ENCODE results near the gene SBF2. TPM values are rescaled to one million over a fixed set of nuclear protein-coding genes. Genes with fewer than 3 reads are reported as not detected.

Gene SBF2
- total and polyA plus RNA-seq, 2 of the 13 experiments (the other 11 are each of a cell fraction or from before 2014, with no cell fraction given), result 24.0 to 45.8 TPM

DNA sequence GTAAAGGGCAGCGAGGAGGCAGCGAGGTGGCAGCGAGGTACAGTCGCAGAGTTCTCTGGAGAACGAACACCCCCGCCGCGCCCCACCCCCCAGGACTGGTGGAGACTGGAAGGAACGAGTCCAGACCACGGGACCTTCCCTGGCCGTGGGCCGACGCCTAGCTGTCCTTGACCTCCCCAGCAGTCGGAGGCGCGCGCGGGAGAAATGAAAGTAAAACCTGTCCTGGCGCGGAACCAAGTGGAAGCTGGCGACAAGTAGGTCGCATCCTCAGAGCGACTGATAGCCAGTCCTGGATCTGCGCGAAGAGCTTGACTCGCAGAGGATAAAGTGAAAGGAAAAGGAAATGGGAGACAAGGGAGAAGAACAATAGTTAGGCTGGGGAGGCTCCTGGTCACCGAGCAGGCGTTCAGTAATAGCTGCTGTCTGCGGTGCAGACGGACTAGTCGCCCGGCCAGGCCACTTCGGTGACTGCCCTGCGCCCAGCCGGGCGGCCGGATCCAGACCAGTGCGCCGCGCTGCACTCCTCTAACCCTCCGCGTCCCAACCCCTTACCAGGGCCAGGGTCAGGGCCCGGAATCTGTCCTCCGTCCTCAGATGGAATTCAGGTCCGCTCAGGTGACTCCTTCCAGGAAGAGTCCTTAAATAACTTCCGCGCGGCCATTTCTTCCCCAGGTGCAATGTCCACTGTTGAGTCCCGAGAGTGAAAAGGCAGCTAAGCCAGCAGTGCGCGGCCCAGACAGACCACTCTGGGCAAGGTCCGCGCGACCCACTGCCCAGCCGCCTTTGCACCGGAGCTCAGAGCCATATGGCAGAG, 8.9 kb upstream of the SBF2 start (continued):
- TF ChIP-seq, protein P1, sequence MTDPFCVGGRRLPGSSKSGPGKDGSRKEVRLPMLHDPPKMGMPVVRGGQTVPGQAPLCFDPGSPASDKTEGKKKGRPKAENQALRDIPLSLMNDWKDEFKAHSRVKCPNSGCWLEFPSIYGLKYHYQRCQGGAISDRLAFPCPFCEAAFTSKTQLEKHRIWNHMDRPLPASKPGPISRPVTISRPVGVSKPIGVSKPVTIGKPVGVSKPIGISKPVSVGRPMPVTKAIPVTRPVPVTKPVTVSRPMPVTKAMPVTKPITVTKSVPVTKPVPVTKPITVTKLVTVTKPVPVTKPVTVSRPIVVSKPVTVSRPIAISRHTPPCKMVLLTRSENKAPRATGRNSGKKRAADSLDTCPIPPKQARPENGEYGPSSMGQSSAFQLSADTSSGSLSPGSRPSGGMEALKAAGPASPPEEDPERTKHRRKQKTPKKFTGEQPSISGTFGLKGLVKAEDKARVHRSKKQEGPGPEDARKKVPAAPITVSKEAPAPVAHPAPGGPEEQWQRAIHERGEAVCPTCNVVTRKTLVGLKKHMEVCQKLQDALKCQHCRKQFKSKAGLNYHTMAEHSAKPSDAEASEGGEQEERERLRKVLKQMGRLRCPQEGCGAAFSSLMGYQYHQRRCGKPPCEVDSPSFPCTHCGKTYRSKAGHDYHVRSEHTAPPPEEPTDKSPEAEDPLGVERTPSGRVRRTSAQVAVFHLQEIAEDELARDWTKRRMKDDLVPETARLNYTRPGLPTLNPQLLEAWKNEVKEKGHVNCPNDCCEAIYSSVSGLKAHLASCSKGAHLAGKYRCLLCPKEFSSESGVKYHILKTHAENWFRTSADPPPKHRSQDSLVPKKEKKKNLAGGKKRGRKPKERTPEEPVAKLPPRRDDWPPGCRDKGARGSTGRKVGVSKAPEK (CRISPR knock-in tag; IDR thresholded peaks at IDR 0.05; ENCODE audit: borderline replicate concordance), result peak; percentile 89; the same call in 1 of the 2 replicates
- TF ChIP-seq MIER3 (CRISPR knock-in tag; IDR thresholded peaks at IDR 0.05; ENCODE audit: borderline replicate concordance) (0 out of 2 replicates have a peak, but pooled peaks have one; percentile 27), ZNF788 (CRISPR knock-in tag; IDR thresholded peaks at IDR 0.05; ENCODE audit: borderline replicate concordance) (peak; percentile 27; the same call in 1 of the 2 replicates), ATRX (CRISPR knock-in tag; IDR thresholded peaks at IDR 0.05; ENCODE audit: borderline replicate concordance) (no peak), RFX3 (CRISPR knock-in tag; IDR thresholded peaks at IDR 0.05) (no peak), ZNF296 (CRISPR knock-in tag; conservative IDR thresholded peaks at IDR 0.05) (0 out of 2 replicates have a peak, but pooled peaks have one; percentile 48), EEA1 (CRISPR knock-in tag; IDR thresholded peaks at IDR 0.05; ENCODE audit: borderline replicate concordance) (0 out of 2 replicates have a peak, but pooled peaks have one; percentile 41), DMAP1 (CRISPR knock-in tag; IDR thresholded peaks at IDR 0.05) (peak; percentile 85), CHD4 (IDR thresholded peaks at IDR 0.05; ENCODE audit: borderline replicate concordance, low read length) (no peak), DNMT3B (CRISPR knock-in tag; conservative IDR thresholded peaks at IDR 0.05) (no peak), ZNF260 (CRISPR knock-in tag; IDR thresholded peaks at IDR 0.05; ENCODE audit: borderline replicate concordance, low read depth) (no peak), ZNF143 (CRISPR knock-in tag; IDR thresholded peaks at IDR 0.05) (no peak), GLI4 (CRISPR knock-in tag; IDR thresholded peaks at IDR 0.05; ENCODE audit: borderline replicate concordance) (no peak), TGIF2 (CRISPR knock-in tag; IDR thresholded peaks at IDR 0.05) (0 out of 2 replicates have a peak, but pooled peaks have one; percentile 21), ZNF556 (CRISPR knock-in tag; IDR thresholded peaks at IDR 0.05; ENCODE audit: borderline replicate concordance) (no peak)
- TF ChIP-seq, protein P2, sequence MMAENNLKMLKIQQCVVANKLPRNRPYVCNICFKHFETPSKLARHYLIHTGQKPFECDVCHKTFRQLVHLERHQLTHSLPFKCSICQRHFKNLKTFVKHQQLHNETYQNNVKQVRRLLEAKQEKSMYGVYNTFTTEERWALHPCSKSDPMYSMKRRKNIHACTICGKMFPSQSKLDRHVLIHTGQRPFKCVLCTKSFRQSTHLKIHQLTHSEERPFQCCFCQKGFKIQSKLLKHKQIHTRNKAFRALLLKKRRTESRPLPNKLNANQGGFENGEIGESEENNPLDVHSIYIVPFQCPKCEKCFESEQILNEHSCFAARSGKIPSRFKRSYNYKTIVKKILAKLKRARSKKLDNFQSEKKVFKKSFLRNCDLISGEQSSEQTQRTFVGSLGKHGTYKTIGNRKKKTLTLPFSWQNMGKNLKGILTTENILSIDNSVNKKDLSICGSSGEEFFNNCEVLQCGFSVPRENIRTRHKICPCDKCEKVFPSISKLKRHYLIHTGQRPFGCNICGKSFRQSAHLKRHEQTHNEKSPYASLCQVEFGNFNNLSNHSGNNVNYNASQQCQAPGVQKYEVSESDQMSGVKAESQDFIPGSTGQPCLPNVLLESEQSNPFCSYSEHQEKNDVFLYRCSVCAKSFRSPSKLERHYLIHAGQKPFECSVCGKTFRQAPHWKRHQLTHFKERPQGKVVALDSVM (CRISPR knock-in tag; IDR thresholded peaks at IDR 0.05), result no peak
- TF ChIP-seq, protein P3, sequence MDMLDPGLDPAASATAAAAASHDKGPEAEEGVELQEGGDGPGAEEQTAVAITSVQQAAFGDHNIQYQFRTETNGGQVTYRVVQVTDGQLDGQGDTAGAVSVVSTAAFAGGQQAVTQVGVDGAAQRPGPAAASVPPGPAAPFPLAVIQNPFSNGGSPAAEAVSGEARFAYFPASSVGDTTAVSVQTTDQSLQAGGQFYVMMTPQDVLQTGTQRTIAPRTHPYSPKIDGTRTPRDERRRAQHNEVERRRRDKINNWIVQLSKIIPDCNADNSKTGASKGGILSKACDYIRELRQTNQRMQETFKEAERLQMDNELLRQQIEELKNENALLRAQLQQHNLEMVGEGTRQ (IDR thresholded peaks at IDR 0.05; ENCODE audit: low read depth, low read length), result no peak
- TF ChIP-seq, protein P3 (CRISPR knock-in tag; IDR thresholded peaks at IDR 0.05; ENCODE audit: borderline replicate concordance), result no peak
- TF ChIP-seq, protein P4, sequence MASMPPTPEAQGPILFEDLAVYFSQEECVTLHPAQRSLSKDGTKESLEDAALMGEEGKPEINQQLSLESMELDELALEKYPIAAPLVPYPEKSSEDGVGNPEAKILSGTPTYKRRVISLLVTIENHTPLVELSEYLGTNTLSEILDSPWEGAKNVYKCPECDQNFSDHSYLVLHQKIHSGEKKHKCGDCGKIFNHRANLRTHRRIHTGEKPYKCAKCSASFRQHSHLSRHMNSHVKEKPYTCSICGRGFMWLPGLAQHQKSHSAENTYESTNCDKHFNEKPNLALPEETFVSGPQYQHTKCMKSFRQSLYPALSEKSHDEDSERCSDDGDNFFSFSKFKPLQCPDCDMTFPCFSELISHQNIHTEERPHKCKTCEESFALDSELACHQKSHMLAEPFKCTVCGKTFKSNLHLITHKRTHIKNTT (CRISPR knock-in tag; IDR thresholded peaks at IDR 0.05), result no peak
- TF ChIP-seq, protein P5, sequence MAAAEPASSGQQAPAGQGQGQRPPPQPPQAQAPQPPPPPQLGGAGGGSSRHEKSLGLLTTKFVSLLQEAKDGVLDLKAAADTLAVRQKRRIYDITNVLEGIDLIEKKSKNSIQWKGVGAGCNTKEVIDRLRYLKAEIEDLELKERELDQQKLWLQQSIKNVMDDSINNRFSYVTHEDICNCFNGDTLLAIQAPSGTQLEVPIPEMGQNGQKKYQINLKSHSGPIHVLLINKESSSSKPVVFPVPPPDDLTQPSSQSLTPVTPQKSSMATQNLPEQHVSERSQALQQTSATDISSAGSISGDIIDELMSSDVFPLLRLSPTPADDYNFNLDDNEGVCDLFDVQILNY (CRISPR knock-in tag; conservative IDR thresholded peaks at IDR 0.05), result peak; percentile 64
